Glutamatergic neuron (in vitro differentiated cells): ENCODE data around the gene PEX14. TPM values are rescaled to one million over a fixed set of nuclear protein-coding genes. Genes with fewer than 3 reads are reported as not detected.

Experiments used
- DNase-seq: peaks from one replicate; pipeline ENCODE4 v3.0.0; 2022
- H3K27ac Mint-ChIP-seq: one replicate; pipeline ENCODE4 v1.8.0; 2020; ENCODE audit warnings: mild to moderate bottlenecking, mixed read lengths, inconsistent platforms; ENCODE audit not compliant: unreplicated experiment
- H3K27me3 Mint-ChIP-seq: one replicate; pipeline ENCODE4 v1.8.0; 2020; ENCODE audit warnings: mild to moderate bottlenecking, moderate library complexity, mixed read lengths, inconsistent platforms; ENCODE audit not compliant: unreplicated experiment
- H3K36me3 Mint-ChIP-seq: one replicate; pipeline ENCODE4 v1.8.0; 2020; ENCODE audit warnings: mild to moderate bottlenecking, mixed read lengths, inconsistent platforms; ENCODE audit not compliant: unreplicated experiment
- H3K4me1 Mint-ChIP-seq: one replicate; pipeline ENCODE4 v1.8.0; 2020; ENCODE audit warnings: mild to moderate bottlenecking, low read depth, mixed read lengths, inconsistent platforms; ENCODE audit not compliant: unreplicated experiment
- H3K4me3 Mint-ChIP-seq: one replicate; pipeline ENCODE4 v1.8.0; 2020; ENCODE audit warnings: mild to moderate bottlenecking, mixed read lengths, inconsistent platforms; ENCODE audit not compliant: unreplicated experiment
- H3K9me3 Mint-ChIP-seq: one replicate; pipeline ENCODE4 v1.8.0; 2020; ENCODE audit warnings: mild to moderate bottlenecking, moderate library complexity, mixed read lengths, inconsistent platforms; ENCODE audit not compliant: unreplicated experiment
- total RNA-seq: library from RNA; stranded (reverse); fragmentation: NEBNext Ultra II Directional; extraction: Animal tissue kit (Norgen Biotek cat#: 25700); gene quantifications from one replicate; pipeline ENCODE4 v1.2.1, GENCODE V29; 2021; ENCODE audit not compliant: unreplicated experiment
- TF ChIP-seq, protein P1 (sequence below): fragments of 200-600 bp; sonication (generic); IDR thresholded peaks from one replicate; pipeline ENCODE4 v1.5.0; 2021; ENCODE audit not compliant: partially characterized antibody, unreplicated experiment

PEX14 gene
- total RNA-seq, 1 donor from 2014 or later: 25.8 TPM

DNA sequence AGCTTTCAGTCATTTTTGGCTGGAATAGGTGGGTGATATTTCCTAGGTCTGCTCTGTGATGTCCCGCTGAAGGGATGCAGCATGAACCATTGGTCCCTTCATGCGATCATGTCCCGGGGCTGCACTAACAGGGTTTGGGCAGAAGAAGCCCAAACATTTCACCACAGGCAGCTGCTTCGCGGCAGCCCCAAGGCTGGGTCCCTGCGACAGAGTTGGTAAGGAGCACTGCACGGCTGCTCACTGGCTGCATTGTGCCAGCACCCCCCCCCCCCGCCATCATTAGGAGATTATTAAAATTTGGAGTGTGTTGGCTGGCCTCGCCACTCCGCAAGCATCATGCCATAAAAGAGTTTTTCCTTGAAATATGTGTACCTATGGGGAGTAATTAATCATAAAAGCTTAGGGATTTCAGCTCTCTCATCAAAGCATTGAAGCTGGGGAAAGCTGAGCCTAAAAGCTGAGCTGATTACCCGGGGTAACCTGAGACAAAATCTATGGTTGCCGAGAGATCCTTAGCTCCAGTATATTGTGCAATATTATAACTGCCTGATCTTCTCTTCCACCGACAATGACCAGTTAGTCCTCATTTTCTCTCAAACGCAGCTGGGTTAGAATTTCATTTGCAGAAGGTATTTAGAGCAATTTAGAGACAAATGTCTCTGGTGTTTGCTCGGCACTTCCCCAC is 62.5 kb downstream of the PEX14 start:
- DNase-seq: no peak
- H3K27me3 Mint-ChIP-seq: peaks cover 7% of the 10 kb centered on the region
- TF ChIP-seq, protein P1, sequence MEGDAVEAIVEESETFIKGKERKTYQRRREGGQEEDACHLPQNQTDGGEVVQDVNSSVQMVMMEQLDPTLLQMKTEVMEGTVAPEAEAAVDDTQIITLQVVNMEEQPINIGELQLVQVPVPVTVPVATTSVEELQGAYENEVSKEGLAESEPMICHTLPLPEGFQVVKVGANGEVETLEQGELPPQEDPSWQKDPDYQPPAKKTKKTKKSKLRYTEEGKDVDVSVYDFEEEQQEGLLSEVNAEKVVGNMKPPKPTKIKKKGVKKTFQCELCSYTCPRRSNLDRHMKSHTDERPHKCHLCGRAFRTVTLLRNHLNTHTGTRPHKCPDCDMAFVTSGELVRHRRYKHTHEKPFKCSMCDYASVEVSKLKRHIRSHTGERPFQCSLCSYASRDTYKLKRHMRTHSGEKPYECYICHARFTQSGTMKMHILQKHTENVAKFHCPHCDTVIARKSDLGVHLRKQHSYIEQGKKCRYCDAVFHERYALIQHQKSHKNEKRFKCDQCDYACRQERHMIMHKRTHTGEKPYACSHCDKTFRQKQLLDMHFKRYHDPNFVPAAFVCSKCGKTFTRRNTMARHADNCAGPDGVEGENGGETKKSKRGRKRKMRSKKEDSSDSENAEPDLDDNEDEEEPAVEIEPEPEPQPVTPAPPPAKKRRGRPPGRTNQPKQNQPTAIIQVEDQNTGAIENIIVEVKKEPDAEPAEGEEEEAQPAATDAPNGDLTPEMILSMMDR: no peak
- H3K4me3 Mint-ChIP-seq: peak overlapping the region; percentile 71
- H3K9me3 Mint-ChIP-seq: peaks cover 3% of the 10 kb centered on the region
- H3K27ac Mint-ChIP-seq: peak overlapping the region; percentile 84
- H3K4me1 Mint-ChIP-seq: peaks cover 62% of the 10 kb centered on the region
- no peaks in the 10 kb centered on the region for H3K36me3 Mint-ChIP-seq

DNA sequence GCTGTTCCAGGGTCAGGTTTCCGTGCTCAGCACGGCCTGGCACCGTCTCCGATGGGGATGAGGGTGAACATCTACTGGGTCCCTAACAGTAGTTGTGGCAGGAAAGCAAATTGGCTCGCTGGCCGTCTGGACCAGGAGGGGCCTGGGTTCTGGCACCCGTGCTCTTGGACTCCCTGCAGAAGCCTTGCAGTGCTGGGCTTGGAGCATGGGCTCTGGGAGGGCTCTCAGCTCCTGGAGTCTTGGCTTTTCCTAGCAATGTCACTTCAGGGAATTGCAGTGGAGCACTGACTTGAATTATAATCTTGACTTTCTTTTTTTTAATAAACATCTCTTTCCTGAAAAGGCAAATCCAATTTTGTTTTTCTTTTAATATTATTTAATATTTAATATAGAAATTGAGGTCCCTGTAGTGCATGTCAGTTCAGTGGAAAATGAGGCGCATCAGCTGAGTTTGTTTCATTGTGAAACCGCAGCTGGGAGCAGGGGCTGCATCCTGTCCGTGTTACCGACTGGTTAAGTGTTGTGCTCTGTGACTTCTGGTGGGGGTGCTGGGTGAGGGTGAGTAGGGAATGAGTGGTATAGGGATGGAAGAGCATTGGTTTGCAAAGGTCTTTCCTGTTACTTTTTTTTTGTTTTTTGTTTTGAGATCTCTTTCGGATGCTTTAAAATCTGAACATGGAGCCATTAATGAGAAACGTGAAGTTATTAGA is 64.1 kb downstream of the PEX14 start:
- TF ChIP-seq, protein P1: no peak
- Mint-ChIP-seq H3K36me3 (no peaks in the 10 kb centered on the region), H3K27ac (peak overlapping the region; percentile 84), H3K27me3 (peaks cover 6% of the 10 kb centered on the region), H3K9me3 (peaks cover 3% of the 10 kb centered on the region), H3K4me1 (peaks cover 56% of the 10 kb centered on the region), H3K4me3 (peak overlapping the region; percentile 71)
- DNase-seq: no peak

DNA sequence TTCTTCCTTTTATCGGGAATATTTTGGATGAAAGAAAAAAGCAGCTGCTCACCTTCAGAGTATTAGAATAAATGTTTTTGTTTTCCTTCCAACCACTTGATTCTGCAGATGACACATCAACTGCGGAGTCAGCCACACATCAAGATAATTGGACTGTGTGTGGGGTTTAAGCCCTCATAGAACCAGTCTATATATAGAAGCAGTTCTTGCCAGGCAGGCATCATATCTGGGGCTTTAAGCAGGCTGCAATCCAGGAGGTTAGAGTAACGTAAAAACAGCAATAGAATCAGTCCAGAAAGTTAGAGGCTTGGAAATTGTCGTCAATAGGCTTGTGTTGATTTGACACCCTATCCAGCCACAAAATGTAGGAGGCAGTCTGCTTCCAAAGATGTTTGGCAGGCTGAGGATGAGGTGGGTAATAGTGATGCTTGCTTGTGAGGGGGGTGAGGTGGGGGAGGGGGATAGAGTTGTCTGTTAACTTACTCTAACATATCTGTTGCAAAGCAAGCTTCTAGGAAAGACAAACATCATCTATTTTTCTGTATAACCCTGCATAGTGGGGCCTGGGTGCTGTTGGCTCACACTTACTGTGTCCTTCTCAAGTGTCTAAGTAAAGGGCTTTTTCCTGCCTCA is 64.8 kb downstream of the PEX14 start:
- Mint-ChIP-seq H3K27ac (no peak overlapping the region), H3K4me3 (peak overlapping the region; percentile 60)

DNA sequence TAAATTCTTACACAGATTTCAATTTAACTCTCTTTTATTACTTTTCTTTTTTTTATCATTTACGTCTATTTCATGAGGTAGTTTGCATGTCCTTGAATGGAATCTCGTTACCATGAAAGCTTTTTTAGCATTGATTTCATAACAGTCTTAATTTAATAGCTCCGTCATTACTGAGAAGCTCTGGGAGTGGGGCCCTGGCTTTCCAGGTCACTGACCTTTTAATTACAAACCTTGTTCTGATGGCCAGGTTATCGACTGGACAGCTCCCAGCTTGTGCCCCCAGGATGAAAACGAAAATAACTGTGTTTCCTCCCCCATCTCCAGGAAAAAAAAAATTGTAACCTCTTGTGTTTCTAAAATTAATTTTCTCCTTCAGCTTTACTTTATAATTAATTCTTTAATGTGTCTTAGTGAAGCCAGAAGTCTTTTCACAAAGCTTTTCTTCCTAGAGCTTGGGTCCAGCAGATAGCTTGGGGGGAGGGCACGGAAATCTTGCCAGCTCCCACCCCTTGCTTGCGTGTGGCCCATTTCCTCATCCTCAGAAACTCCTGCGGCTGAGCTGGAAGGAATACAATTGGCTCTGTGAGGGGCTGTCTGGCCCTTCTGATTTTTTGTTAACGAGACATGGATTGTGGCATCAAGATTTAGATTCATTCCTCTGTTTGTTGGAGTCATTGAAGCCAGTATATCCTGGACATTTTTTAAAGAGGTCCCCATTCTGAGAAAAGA is 65.7 kb downstream of the PEX14 start:
- DNase-seq: no peak
- TF ChIP-seq, protein P1: no peak
- Mint-ChIP-seq H3K4me3 (peak overlapping the region; percentile 60), H3K4me1 (peaks cover 47% of the 10 kb centered on the region), H3K36me3 (no peaks in the 10 kb centered on the region), H3K27me3 (peaks cover 6% of the 10 kb centered on the region), H3K27ac (no peak overlapping the region), H3K9me3 (peaks cover 3% of the 10 kb centered on the region)

More for the DNA sequence above, 64.8 kb downstream of the PEX14 start:
- Mint-ChIP-seq H3K4me1 (peaks cover 52% of the 10 kb centered on the region), H3K9me3 (peaks cover 3% of the 10 kb centered on the region), H3K36me3 (no peaks in the 10 kb centered on the region), H3K27me3 (peaks cover 6% of the 10 kb centered on the region)
- DNase-seq: no peak
- TF ChIP-seq, protein P1: no peak
